Liver (tissue), 3 donors: ENCODE data around the gene MYO7B.

Experiments used
- ATF3 ChIP-seq: IDR thresholded peaks from 2 replicates; pipeline ENCODE4 v1.6.1; 2016; ENCODE audit warnings: antibody characterized with exemption
- GABPA ChIP-seq, 2 donors: IDR thresholded peaks in 1 of 2; conservative IDR thresholded peaks in 1 of 2; 2 replicates each; pipeline ENCODE4 v1.6.1; 2016; ENCODE audit warnings: antibody characterized with exemption in 2 of 2, mild to moderate bottlenecking in 1 of 2, moderate library complexity in 1 of 2
- HNF4A ChIP-seq, 2 donors: conservative IDR thresholded peaks; 2 replicates each; pipeline ENCODE4 v1.6.1; 2016; ENCODE audit warnings: antibody characterized with exemption in 2 of 2, mild to moderate bottlenecking in 2 of 2
- MAX ChIP-seq: IDR thresholded peaks from 2 replicates; pipeline ENCODE4 v1.6.1; 2016; ENCODE audit warnings: antibody characterized with exemption
- NR2F2 ChIP-seq: IDR thresholded peaks from 2 replicates; pipeline ENCODE4 v1.6.1; 2016; ENCODE audit warnings: antibody characterized with exemption
- RAD21 ChIP-seq, 2 donors: IDR thresholded peaks; 2 replicates each; pipeline ENCODE4 v1.6.1; 2016; ENCODE audit warnings: antibody characterized with exemption in 2 of 2, mild to moderate bottlenecking in 2 of 2
- RXRA ChIP-seq, 2 donors: IDR thresholded peaks; 2 replicates each; pipeline ENCODE4 v1.6.1; 2017 to 2018; ENCODE audit warnings: antibody characterized with exemption in 2 of 2, mild to moderate bottlenecking in 1 of 2
- SP1 ChIP-seq: IDR thresholded peaks from 2 replicates; pipeline ENCODE4 v1.6.1; 2018; ENCODE audit warnings: antibody characterized with exemption, mild to moderate bottlenecking
- TAF1 ChIP-seq: conservative IDR thresholded peaks from 2 replicates; pipeline ENCODE4 v1.6.1; 2016; ENCODE audit warnings: antibody characterized with exemption, mild to moderate bottlenecking
- TF ChIP-seq, protein P1 (sequence below): fragments of 150-350 bp; IDR thresholded peaks from 2 replicates; pipeline ENCODE4 v1.5.1; 2017; ENCODE audit warnings: improper control_type of control experiment, low read depth, low read length; ENCODE audit not compliant: missing input control
- TF ChIP-seq, protein P2 (sequence below): IDR thresholded peaks from 2 replicates; pipeline ENCODE4 v1.6.1; 2016; ENCODE audit warnings: antibody characterized with exemption
- TF ChIP-seq, protein P3 (sequence below): IDR thresholded peaks from 2 replicates; pipeline ENCODE4 v1.6.1; 2016; ENCODE audit warnings: antibody characterized with exemption, mild to moderate bottlenecking
- donor health status: healthy.
- donor health status: healthy.

DNA sequence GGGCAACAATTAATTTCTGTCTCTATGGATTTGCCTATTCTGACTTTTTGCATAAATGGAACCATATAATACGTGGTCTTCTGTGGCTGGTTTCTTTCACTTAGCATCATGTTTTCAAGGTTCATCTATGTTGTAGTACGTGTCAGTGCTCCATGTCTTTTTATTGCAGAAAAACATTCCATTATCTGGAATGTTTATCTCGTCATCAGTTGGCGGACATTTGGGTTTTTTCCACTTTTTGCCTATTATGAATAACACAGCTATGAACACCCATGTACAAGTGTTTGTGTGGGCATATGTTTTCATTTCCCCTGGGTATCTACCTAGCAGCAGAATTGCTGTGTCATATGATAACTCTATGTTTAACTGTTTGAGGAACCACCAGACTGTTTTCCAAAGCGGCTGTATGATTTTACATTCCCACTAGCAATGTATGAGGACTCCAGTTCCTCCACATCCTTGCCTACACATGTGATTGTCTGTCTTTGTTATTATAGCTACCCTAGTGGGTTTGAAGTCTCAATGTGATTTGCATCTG, 49.9 kb downstream of the MYO7B start:
- TF ChIP-seq, protein P1, sequence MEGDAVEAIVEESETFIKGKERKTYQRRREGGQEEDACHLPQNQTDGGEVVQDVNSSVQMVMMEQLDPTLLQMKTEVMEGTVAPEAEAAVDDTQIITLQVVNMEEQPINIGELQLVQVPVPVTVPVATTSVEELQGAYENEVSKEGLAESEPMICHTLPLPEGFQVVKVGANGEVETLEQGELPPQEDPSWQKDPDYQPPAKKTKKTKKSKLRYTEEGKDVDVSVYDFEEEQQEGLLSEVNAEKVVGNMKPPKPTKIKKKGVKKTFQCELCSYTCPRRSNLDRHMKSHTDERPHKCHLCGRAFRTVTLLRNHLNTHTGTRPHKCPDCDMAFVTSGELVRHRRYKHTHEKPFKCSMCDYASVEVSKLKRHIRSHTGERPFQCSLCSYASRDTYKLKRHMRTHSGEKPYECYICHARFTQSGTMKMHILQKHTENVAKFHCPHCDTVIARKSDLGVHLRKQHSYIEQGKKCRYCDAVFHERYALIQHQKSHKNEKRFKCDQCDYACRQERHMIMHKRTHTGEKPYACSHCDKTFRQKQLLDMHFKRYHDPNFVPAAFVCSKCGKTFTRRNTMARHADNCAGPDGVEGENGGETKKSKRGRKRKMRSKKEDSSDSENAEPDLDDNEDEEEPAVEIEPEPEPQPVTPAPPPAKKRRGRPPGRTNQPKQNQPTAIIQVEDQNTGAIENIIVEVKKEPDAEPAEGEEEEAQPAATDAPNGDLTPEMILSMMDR, result no peak
- TF ChIP-seq RXRA (IDR thresholded peaks at IDR 0.05) (no peak), NR2F2 (no peak), RAD21 (IDR thresholded peaks at IDR 0.05) (no peak), HNF4A (conservative IDR thresholded peaks at IDR 0.05) (no peak), TAF1 (no peak), GABPA (IDR thresholded peaks at IDR 0.05 in 1 of 2, conservative IDR thresholded peaks at IDR 0.05 in 1 of 2) (no peak), MAX (no peak), SP1 (no peak), ATF3 (no peak)
- TF ChIP-seq, protein P2, sequence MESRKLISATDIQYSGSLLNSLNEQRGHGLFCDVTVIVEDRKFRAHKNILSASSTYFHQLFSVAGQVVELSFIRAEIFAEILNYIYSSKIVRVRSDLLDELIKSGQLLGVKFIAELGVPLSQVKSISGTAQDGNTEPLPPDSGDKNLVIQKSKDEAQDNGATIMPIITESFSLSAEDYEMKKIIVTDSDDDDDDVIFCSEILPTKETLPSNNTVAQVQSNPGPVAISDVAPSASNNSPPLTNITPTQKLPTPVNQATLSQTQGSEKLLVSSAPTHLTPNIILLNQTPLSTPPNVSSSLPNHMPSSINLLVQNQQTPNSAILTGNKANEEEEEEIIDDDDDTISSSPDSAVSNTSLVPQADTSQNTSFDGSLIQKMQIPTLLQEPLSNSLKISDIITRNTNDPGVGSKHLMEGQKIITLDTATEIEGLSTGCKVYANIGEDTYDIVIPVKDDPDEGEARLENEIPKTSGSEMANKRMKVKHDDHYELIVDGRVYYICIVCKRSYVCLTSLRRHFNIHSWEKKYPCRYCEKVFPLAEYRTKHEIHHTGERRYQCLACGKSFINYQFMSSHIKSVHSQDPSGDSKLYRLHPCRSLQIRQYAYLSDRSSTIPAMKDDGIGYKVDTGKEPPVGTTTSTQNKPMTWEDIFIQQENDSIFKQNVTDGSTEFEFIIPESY, result no peak
- TF ChIP-seq, protein P3, sequence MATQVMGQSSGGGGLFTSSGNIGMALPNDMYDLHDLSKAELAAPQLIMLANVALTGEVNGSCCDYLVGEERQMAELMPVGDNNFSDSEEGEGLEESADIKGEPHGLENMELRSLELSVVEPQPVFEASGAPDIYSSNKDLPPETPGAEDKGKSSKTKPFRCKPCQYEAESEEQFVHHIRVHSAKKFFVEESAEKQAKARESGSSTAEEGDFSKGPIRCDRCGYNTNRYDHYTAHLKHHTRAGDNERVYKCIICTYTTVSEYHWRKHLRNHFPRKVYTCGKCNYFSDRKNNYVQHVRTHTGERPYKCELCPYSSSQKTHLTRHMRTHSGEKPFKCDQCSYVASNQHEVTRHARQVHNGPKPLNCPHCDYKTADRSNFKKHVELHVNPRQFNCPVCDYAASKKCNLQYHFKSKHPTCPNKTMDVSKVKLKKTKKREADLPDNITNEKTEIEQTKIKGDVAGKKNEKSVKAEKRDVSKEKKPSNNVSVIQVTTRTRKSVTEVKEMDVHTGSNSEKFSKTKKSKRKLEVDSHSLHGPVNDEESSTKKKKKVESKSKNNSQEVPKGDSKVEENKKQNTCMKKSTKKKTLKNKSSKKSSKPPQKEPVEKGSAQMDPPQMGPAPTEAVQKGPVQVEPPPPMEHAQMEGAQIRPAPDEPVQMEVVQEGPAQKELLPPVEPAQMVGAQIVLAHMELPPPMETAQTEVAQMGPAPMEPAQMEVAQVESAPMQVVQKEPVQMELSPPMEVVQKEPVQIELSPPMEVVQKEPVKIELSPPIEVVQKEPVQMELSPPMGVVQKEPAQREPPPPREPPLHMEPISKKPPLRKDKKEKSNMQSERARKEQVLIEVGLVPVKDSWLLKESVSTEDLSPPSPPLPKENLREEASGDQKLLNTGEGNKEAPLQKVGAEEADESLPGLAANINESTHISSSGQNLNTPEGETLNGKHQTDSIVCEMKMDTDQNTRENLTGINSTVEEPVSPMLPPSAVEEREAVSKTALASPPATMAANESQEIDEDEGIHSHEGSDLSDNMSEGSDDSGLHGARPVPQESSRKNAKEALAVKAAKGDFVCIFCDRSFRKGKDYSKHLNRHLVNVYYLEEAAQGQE, result no peak
